ENCODE data around the gene SLC44A4.
A peak's percentile ranks its signal among the peaks of the same experiment; 100 is the strongest.

GRCh38 chr6:31822036-31822821 lies 56.6 kb downstream of the SLC44A4 start:
- no peak for TF ChIP-seq RAD21 (IDR thresholded peaks at IDR 0.05)
- TF ChIP-seq MAX (IDR thresholded peaks at IDR 0.05), result no peak
- no peak for TF ChIP-seq CTCF (IDR thresholded peaks at IDR 0.05; ENCODE audit: low read depth, low read length, missing input control)
- peak; percentile 53 for TF ChIP-seq SP1 (IDR thresholded peaks at IDR 0.05)
- TF ChIP-seq JUND (IDR thresholded peaks at IDR 0.05), result no peak
- peak; percentile 58 for TF ChIP-seq TAF1 (conservative IDR thresholded peaks at IDR 0.05)
- no peak for TF ChIP-seq ZBTB33 (IDR thresholded peaks at IDR 0.05)
- no peak for TF ChIP-seq EGR1 (IDR thresholded peaks at IDR 0.05; ENCODE audit: low read depth in 2 of 2)
- no peak for TF ChIP-seq ATF3 (IDR thresholded peaks at IDR 0.05)
- peak; percentile 44 for TF ChIP-seq REST (IDR thresholded peaks at IDR 0.05)
- no peak for TF ChIP-seq YY1 (IDR thresholded peaks at IDR 0.05)
- no peak for TF ChIP-seq GABPA (IDR thresholded peaks at IDR 0.05 in 1 of 2, conservative IDR thresholded peaks at IDR 0.05 in 1 of 2)
- TF ChIP-seq FOXA1 (IDR thresholded peaks at IDR 0.05), result no peak
